ENCODE results near the gene GAST. TPM values are rescaled to one million over a fixed set of nuclear protein-coding genes. Genes with fewer than 3 reads are reported as not detected.

GAST gene
- total and polyA plus RNA-seq, 3 experiments from 2014 or later = not detected

GRCh38 chr17:41702712-41703111, 9.4 kb upstream of the GAST start:
- Mint-ChIP-seq H3K27ac (no peak overlapping the region), H3K4me1 (peaks cover 0 to 5% (median 0%) of the 10 kb centered on the region in 3 donors), H3K27me3 (peaks cover under 1 to 8% of the 10 kb centered on the region in 2 donors), H3K36me3 (no peaks in the 10 kb centered on the region), H3K4me3 (no peak overlapping the region), H3K9me3 (no peaks in the 10 kb centered on the region)
- ChIA-PET POLR2A (no interaction called here), CTCF (no interaction called here)
- no peak overlapping the region for H3K4me3 ChIP-seq (ENCODE audit: low read length)
- no peaks in the 10 kb centered on the region for H3K36me3 ChIP-seq (ENCODE audit: insufficient read depth, low read length)
- no peaks in the 10 kb centered on the region for H3K27me3 ChIP-seq (ENCODE audit: insufficient read depth, low read length, poor library complexity, severe bottlenecking)
- H3K4me1 ChIP-seq (ENCODE audit: insufficient read depth, low read length) = no peaks in the 10 kb centered on the region
- no peak for DNase-seq
- H3K27ac ChIP-seq (ENCODE audit: low read depth, low read length) = no peak overlapping the region
- H3K9me3 ChIP-seq (ENCODE audit: low read length) = no peaks in the 10 kb centered on the region

GRCh38 chr17:41705271-41705991, 6.7 kb upstream of the GAST start:
- Histone ChIP-seq H3K27ac (ENCODE audit: low read depth, low read length) (no peak overlapping the region), H3K4me1 (ENCODE audit: insufficient read depth, low read length) (no peaks in the 10 kb centered on the region), H3K36me3 (ENCODE audit: insufficient read depth, low read length) (no peaks in the 10 kb centered on the region), H3K27me3 (ENCODE audit: insufficient read depth, low read length, poor library complexity, severe bottlenecking) (no peaks in the 10 kb centered on the region), H3K9me3 (ENCODE audit: low read length) (no peaks in the 10 kb centered on the region), H3K4me3 (ENCODE audit: low read length) (no peak overlapping the region)
- H3K4me1 Mint-ChIP-seq = peaks cover 0 to 5% (median 0%) of the 10 kb centered on the region in 3 donors
- ChIA-PET POLR2A (interaction anchor here (0.6 kb wide), 3 partner anchors 27 to 125 kb away, joined by 3 to 6 read pairs (median 5); no protein-coding TSS in a partner anchor), CTCF (interaction anchor here (6.0 kb wide), 1 partner anchor 10 kb away, joined by 35 read pairs; no protein-coding TSS in a partner anchor)
- DNase-seq = no peak
- peaks cover 3 to 14% of the 10 kb centered on the region in 2 donors for H3K27me3 Mint-ChIP-seq
- H3K4me3 Mint-ChIP-seq = no peak overlapping the region
- H3K9me3 Mint-ChIP-seq = no peaks in the 10 kb centered on the region
- no peak overlapping the region for H3K27ac Mint-ChIP-seq
- no peaks in the 10 kb centered on the region for H3K36me3 Mint-ChIP-seq

- no peak overlapping the region for H3K27ac Mint-ChIP-seq
- no peaks in the 10 kb centered on the region for H3K36me3 Mint-ChIP-seq
- Histone ChIP-seq H3K9me3 (ENCODE audit: low read length) (no peaks in the 10 kb centered on the region), H3K4me1 (ENCODE audit: insufficient read depth, low read length) (no peaks in the 10 kb centered on the region), H3K4me3 (ENCODE audit: low read length) (no peak overlapping the region), H3K36me3 (ENCODE audit: insufficient read depth, low read length) (no peaks in the 10 kb centered on the region), H3K27ac (ENCODE audit: low read depth, low read length) (no peak overlapping the region), H3K27me3 (ENCODE audit: insufficient read depth, low read length, poor library complexity, severe bottlenecking) (no peaks in the 10 kb centered on the region)
- peaks cover 18 to 23% of the 10 kb centered on the region in 2 donors for H3K27me3 Mint-ChIP-seq
- H3K4me3 Mint-ChIP-seq = no peak overlapping the region
- no peak for DNase-seq
- H3K9me3 Mint-ChIP-seq = no peaks in the 10 kb centered on the region
- CTCF ChIA-PET = interaction anchor here (6.0 kb wide), 1 partner anchor 13 kb away, joined by 35 read pairs; no protein-coding TSS in a partner anchor
- H3K4me1 Mint-ChIP-seq = no peaks in the 10 kb centered on the region
- POLR2A ChIA-PET = interaction anchor here (0.6 kb wide), 1 partner anchor 892 kb away, joined by 4 read pairs; no protein-coding TSS in a partner anchor
These were observed 4.1 kb upstream of the GAST start for GRCh38 chr17:41707803-41708669.

GRCh38 chr17:41710472-41711090, 1.6 kb upstream of the GAST start:
- POLR2A ChIA-PET = no interaction called here

GRCh38 chr17:41717408-41718286, 5.5 kb downstream of the GAST start:
- H3K4me1 ChIP-seq (ENCODE audit: insufficient read depth, low read length) = no peaks in the 10 kb centered on the region
- H3K4me3 Mint-ChIP-seq = no peak overlapping the region
- no peaks in the 10 kb centered on the region for H3K36me3 ChIP-seq (ENCODE audit: insufficient read depth, low read length)
- no peak overlapping the region for H3K27ac Mint-ChIP-seq
- no peaks in the 10 kb centered on the region for H3K36me3 Mint-ChIP-seq
- POLR2A ChIA-PET = no interaction called here
- no peak overlapping the region for H3K4me3 ChIP-seq (ENCODE audit: low read length)
- DNase-seq = no peak
- no peaks in the 10 kb centered on the region for H3K27me3 ChIP-seq (ENCODE audit: insufficient read depth, low read length, poor library complexity, severe bottlenecking)
- H3K27me3 Mint-ChIP-seq = peaks cover 9 to 22% of the 10 kb centered on the region in 2 donors
- CTCF ChIA-PET = interaction anchor here (1.0 to 1.2 kb wide), 4 partner anchors 8 to 39 kb away, joined by 3 to 5 read pairs (median 3); no protein-coding TSS in a partner anchor
- peaks cover 0 to 5% (median 4%) of the 10 kb centered on the region in 3 donors for H3K4me1 Mint-ChIP-seq
- H3K27ac ChIP-seq (ENCODE audit: low read depth, low read length) = no peak overlapping the region
- no peaks in the 10 kb centered on the region for H3K9me3 Mint-ChIP-seq
- no peaks in the 10 kb centered on the region for H3K9me3 ChIP-seq (ENCODE audit: low read length)

More at GRCh38 chr17:41710472-41711090, 1.6 kb upstream of the GAST start:
- H3K4me3 Mint-ChIP-seq = no peak overlapping the region
- H3K36me3 Mint-ChIP-seq = no peaks in the 10 kb centered on the region
- Histone ChIP-seq H3K27ac (ENCODE audit: low read depth, low read length) (no peak overlapping the region), H3K4me3 (ENCODE audit: low read length) (no peak overlapping the region), H3K36me3 (ENCODE audit: insufficient read depth, low read length) (no peaks in the 10 kb centered on the region), H3K9me3 (ENCODE audit: low read length) (no peaks in the 10 kb centered on the region), H3K4me1 (ENCODE audit: insufficient read depth, low read length) (no peaks in the 10 kb centered on the region), H3K27me3 (ENCODE audit: insufficient read depth, low read length, poor library complexity, severe bottlenecking) (no peaks in the 10 kb centered on the region)
- no peaks in the 10 kb centered on the region for H3K9me3 Mint-ChIP-seq
- peaks cover 18 to 27% of the 10 kb centered on the region in 2 donors for H3K27me3 Mint-ChIP-seq
- DNase-seq = no peak
- no peak overlapping the region for H3K27ac Mint-ChIP-seq
- CTCF ChIA-PET = interaction anchor here (1.2 to 6.0 kb wide), 2 partner anchors 7 to 15 kb away, joined by 3 to 35 read pairs; no protein-coding TSS in a partner anchor
- H3K4me1 Mint-ChIP-seq = no peaks in the 10 kb centered on the region

GRCh38 chr17:41718287-41718645, 6.1 kb downstream of the GAST start:
- Histone ChIP-seq H3K4me3 (ENCODE audit: low read length) (no peak overlapping the region), H3K27ac (ENCODE audit: low read depth, low read length) (no peak overlapping the region), H3K9me3 (ENCODE audit: low read length) (no peaks in the 10 kb centered on the region), H3K4me1 (ENCODE audit: insufficient read depth, low read length) (no peaks in the 10 kb centered on the region), H3K36me3 (ENCODE audit: insufficient read depth, low read length) (no peaks in the 10 kb centered on the region), H3K27me3 (ENCODE audit: insufficient read depth, low read length, poor library complexity, severe bottlenecking) (no peaks in the 10 kb centered on the region)
- no peak for DNase-seq
- H3K27ac Mint-ChIP-seq = no peak overlapping the region
- H3K9me3 Mint-ChIP-seq = no peaks in the 10 kb centered on the region
- POLR2A ChIA-PET = no interaction called here
- CTCF ChIA-PET = interaction anchor here (1.0 to 1.2 kb wide), 3 partner anchors 8 to 40 kb away, joined by 3 read pairs; no protein-coding TSS in a partner anchor
- H3K36me3 Mint-ChIP-seq = no peaks in the 10 kb centered on the region
- H3K4me3 Mint-ChIP-seq = no peak overlapping the region
- peaks cover 0 to 5% (median 4%) of the 10 kb centered on the region in 3 donors for H3K4me1 Mint-ChIP-seq
- H3K27me3 Mint-ChIP-seq = peaks cover 6 to 22% of the 10 kb centered on the region in 2 donors

GRCh38 chr17:41722231-41722630, 10.1 kb downstream of the GAST start:
- POLR2A ChIA-PET = no interaction called here
- no peak for DNase-seq

More at GRCh38 chr17:41722231-41722630, 10.1 kb downstream of the GAST start:
- Mint-ChIP-seq H3K4me1 (peaks cover 0 to 5% (median 4%) of the 10 kb centered on the region in 3 donors), H3K4me3 (no peak overlapping the region), H3K36me3 (peaks cover 0 to 2% (median 0%) of the 10 kb centered on the region in 3 donors), H3K27me3 (peaks cover 10 to 33% of the 10 kb centered on the region in 2 donors), H3K9me3 (no peaks in the 10 kb centered on the region), H3K27ac (no peak overlapping the region)
- CTCF ChIA-PET = no interaction called here
- Histone ChIP-seq H3K27me3 (ENCODE audit: insufficient read depth, low read length, poor library complexity, severe bottlenecking) (no peaks in the 10 kb centered on the region), H3K9me3 (ENCODE audit: low read length) (no peaks in the 10 kb centered on the region), H3K27ac (ENCODE audit: low read depth, low read length) (no peak overlapping the region), H3K4me1 (ENCODE audit: insufficient read depth, low read length) (no peaks in the 10 kb centered on the region), H3K4me3 (ENCODE audit: low read length) (no peak overlapping the region), H3K36me3 (ENCODE audit: insufficient read depth, low read length) (no peaks in the 10 kb centered on the region)

Data from CD8-positive, alpha-beta memory T cell (primary cell).